NCI-H1930 (cell line): Measurements from ENCODE around the gene SFI1.
"Not testable (repeated sequence)": the region's sequence is repeated elsewhere in the genome, so short reads cannot be mapped to it uniquely, and the experiment has no call there.

ENCODE experiments used
- DNase-seq, 2 experiments: peaks; one replicate each; lab custom pipeline; 2025; lab: John Stamatoyannopoulos, UW

Gene SFI1

GRCh38 chr22:31544481-31545480, 48.4 kb downstream of the SFI1 start:
- DNase-seq = no peak

GRCh38 chr22:31550871-31551370, 54.6 kb downstream of the SFI1 start:
- no peak for DNase-seq

GRCh38 chr22:31556627-31557203, 60.4 kb downstream of the SFI1 start:
- no peak for DNase-seq

GRCh38 chr22:31558546-31558945, 62.2 kb downstream of the SFI1 start:
- DNase-seq = not testable (repeated sequence)

DNA sequence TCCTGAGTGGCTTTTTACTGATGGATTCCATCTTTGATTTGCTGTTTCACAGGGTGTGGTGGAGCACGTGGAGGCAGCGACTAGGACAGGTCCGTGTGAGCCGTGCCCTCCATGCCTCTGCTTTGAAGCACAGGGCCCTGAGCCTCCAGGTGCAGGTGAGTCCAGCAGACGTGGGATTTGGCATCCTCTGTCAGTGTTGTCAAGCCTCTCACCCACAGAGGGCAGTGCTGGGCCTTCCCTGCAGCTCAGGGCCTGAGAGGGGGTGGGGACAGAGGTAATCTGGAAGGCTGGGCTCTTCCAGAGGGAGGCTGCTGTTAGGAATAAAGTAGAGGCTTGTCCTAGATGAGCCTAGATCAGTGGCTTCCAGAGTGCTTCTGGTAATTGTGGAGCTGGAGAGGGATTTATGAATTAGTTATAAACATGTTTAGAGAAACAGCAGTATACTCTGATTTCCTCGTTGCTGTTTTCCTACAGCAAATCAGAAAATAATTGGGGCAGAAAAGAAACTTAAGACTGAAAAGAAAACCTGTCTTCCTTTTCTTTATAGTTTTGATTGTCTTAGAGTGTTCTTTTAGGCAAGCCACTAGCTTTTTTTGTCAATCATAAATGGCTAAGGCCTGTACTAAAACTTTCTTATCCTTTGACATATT, 65.0 kb downstream of the SFI1 start:
- peak; percentile 37 to 41 for DNase-seq

DNA sequence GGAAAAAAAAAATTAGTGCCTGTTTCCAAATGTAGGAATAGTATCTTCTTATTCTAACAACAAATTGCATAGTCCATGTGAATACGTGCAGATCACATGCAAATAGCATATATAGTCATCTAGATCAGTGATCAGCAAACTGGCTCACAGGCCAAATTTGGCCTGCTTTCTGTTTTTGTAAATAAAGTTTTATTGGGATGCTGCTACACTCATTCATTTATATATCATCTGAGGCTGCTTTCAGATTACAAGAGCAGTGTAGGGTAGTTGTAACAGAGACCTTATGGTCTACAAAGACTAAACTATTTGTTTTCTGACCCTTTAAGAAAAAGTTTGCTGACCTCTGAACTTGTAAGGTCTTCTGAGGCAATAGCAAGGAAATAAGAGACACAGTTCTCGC, 65.6 kb downstream of the SFI1 start:
- DNase-seq = no peak

DNA sequence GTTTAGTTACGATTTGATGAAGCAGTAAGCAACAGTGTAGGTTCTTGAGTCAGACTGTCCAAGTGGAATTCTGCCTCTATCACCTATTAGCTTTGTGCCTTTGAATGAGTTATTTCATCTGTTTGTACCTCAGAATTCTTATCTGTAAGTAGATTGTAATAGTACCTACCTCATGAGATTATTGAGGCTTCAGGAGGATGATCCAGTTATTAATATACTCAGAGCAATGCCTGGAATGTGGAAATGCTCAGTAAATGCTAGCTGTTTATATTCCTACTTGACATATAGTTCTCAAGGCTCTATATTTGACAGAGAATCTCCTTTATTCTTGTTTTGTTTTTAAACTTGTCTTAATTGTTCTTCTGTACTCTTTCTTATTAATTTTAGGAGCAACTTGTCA, 70.1 kb downstream of the SFI1 start:
- DNase-seq = no peak

GRCh38 chr22:31567196-31567595, 70.9 kb downstream of the SFI1 start:
- DNase-seq = no peak

DNA sequence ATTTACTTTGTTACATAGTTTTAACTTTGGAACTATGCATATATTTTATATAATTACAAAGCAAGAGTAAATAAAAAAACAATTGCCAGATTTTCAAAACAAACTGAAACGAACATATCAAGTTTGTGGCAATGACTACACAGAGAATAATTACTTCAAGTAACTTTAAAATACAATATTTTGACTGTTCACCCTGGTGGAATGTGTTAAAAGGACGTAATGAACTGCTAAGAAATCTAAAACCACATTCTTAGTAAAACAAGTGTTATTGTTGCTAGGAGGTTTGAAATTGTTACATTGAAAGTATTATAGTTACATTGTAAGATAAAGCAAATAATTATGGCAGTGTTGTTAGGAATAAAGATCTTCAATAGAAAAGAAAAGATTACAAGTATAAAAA, 71.4 kb downstream of the SFI1 start:
- DNase-seq = no peak

GRCh38 chr22:31569126-31569525, 72.8 kb downstream of the SFI1 start:
- DNase-seq = no peak

DNA sequence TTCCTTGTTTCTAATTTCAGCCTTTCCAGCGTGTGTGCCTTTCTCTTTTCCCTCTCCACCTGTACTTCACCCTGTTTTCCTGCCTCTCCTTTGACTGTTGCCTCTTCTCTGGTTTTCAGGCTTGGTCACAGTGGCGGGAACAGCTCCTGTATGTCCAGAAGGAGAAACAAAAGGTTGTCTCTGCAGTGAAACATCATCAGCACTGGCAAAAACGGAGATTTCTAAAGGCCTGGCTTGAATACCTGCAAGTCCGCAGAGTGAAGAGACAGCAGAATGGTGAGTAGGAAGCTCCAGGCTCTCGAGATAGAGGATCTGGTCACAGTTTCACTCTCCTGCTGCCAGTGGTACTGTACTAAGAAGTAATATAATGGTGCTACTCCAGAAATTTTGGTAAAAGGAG, 76.6 kb downstream of the SFI1 start:
- no peak for DNase-seq

- no peak for DNase-seq
Measured at GRCh38 chr22:31574055-31574670, 77.8 kb downstream of the SFI1 start.

DNA sequence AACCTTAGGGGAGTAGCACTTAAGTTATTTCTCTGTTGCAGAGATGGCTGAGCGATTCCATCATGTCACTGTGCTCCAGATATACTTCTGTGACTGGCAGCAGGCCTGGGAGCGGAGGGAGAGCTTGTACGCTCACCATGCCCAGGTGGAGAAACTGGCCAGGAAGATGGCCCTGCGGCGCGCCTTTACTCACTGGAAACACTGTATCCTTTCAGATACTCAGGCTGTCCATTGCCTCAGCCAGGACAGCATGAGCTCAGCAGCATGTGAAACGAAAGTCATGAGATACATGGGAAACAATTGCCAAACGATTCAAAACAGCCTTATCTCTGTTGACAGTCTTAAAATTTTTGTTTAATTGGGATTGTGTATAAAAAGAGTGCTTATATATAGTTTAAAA, 78.9 kb downstream of the SFI1 start:
- no peak for DNase-seq

DNA sequence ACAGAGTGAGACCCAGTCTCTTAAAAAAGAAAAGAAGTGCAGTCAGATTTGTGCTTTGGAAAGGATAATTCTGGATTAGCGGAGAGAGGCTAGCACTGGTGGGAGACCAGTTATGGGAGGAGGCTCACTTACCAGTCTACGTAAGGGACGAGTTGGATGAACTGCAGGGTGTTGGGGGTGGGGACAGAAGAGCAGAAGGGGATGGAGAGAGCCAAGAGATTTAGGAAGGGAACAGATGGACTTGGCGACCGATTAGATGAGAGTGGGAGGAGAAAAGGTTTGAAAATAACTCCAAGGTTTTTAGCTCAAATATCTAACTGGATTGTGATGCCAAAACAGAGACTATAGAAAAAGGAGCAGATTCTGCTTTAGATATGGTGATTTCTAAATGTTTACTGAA, 81.4 kb downstream of the SFI1 start:
- DNase-seq = no peak

GRCh38 chr22:31578171-31578570, 81.8 kb downstream of the SFI1 start:
- DNase-seq = no peak

GRCh38 chr22:31579835-31580242, 83.5 kb downstream of the SFI1 start:
- peak; percentile 27 to 43 for DNase-seq

DNA sequence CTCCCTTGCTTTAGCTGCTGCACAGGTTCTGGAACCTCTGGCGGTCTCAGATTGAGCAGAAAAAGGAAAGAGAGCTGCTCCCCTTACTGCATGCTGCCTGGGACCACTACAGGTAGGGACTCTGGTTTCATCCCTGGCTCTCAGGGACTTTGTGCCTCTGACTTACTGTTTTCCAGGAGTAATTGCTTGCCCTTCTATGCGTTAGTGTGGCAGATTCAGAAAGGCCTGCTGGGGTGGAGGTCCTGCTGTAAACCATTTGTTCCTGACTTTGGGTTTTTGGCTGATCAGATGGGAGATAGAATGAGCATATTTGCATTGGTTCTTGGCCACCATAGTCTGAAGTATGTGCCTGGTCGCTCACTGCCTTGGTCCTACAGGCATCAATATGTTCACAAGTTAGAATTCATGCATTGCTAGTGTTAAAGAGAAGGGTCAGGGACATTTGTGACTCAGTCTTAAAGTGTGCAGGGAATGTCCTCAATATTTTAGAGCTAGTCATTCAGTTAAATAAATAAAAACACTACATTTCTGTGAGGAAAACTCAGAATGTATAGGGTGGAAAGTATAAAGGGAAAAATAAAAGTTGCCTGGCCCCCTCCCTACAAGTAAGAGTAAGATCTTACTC, 87.6 kb downstream of the SFI1 start:
- no peak for DNase-seq

GRCh38 chr22:31584804-31585160, 88.4 kb downstream of the SFI1 start:
- DNase-seq = no peak

DNA sequence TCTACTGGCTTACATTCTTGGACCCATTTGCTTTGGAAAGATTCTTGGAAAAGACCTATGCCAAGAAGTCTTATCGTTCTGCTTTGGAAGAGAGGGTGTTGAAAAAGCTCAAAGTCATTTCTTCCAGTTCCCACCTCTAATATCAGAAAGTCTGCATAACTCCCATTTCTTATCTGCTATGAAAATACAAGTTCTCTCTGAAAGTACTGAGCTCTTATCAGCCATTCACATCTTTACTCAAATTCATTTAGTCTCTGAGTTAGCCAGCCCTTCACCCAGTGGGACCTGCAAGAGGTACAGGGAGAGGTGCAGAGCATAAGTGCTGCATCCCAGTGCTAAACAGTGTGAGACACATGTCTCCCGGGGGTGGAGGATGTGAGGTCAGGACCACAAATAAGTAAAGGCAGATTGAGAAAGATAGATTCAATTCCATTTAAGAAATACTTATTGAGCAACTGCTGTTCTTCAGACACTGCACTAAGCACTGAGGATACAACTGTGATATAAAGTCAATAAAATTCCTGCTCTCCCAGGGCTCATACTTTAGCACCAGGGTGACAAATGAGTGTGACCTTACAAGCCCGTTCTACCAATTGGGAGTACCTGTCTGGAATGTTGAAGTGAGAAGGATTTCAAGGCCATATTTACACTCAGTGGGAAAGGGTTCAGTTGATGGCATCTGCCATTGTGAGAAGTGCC, 89.0 kb downstream of the SFI1 start:
- no peak for DNase-seq

DNA sequence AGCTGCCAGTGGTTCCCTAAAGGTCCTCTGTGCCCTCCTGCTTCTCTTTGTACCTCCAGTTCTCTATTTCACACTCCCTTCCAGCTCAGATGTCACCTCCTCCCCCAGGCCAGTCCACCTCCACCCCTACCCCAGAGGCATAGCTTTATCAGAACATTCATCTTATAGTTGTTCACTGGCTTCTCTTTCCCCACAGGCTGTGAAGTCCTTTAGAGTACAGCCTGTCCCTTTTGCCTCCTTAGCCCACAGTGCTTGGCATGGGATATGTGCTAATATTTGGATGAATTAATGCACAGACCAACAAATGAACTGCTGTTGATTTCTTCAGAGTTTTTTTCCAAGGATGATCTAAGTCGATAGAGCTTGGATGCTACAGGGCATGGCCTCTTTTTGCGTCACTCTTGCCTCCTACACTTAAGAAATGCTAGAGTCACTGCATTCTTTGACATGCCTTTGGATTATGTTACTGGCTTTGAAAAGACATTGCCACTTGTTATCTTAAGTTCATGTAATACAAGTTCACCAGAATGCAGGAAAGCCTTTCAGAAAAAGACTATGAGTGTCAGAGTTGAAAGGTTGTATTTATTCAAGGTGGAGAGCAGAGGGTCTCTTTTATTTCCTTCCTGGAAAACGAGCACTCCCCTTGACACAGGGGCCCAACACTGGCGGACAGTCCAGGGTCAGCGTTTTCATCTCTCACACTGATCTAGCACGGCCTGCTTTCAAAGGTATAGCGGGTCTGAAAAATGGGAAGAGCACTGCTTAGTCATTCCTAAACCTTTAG, 90.0 kb downstream of the SFI1 start:
- no peak for DNase-seq
